ENCODE measurements around the gene DCANP1. TPM values are rescaled to one million over a fixed set of nuclear protein-coding genes. Genes with fewer than 3 reads are reported as not detected.
"Not testable (repeated sequence)": the region's sequence is repeated elsewhere in the genome, so short reads cannot be mapped to it uniquely, and the experiment has no call there.

The DCANP1 gene, protein sequence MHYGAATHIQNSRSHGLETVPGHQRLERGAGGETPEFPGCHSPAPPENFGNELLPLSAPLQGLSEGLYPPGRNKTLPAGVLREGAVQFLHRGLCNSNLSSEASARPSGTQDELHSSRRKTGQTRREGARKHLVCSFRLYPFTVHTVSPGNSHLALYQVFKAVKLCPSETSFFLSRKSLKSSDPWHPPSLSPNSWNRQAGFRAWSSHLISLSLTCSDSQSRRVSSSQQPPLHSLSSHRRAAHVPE
- not detected in 2 replicates for total RNA-seq

GRCh38 chr5:135447298-135447929 lies at the start of gene DCANP1:
Gene DCANP1 (minus strand): TSS chr5:135447348. CDS start chr5:135447108, 240 bp downstream.
- DNase-seq (ENCODE audit: extremely low read depth, low read depth, low spot score): no peak

- not testable (repeated sequence) for DNase-seq (ENCODE audit: extremely low read depth, low read depth, low spot score)
Measured at GRCh38 chr5:135495531-135495930, 48.4 kb upstream of the DCANP1 start.

DNA sequence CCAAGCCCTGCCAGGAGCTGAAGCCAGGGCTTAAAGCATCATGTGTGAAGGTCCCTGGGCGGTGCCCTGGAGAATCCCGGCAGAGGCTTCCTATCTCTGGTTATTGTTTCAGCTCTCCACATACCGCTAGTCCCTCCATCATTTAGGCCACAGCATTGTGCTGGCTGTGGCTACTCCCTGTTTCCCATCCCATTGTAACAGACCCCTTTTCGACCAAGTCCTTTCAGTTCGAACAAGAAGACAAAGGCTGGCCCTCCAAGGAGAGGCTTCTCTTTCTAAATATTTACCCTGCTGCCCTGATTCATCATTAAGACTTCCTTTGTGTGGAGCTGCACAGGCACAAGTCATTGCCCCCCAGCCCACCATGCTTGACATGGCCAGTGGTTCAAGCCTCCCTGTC lies 47.0 kb upstream of the DCANP1 start:
- DNase-seq (ENCODE audit: extremely low read depth, low read depth, low spot score): no peak

- no peak for DNase-seq (ENCODE audit: extremely low read depth, low read depth, low spot score)
Measured at GRCh38 chr5:135493406-135494180, 46.4 kb upstream of the DCANP1 start.

GRCh38 chr5:135492319-135492626 lies 45.1 kb upstream of the DCANP1 start:
- DNase-seq (ENCODE audit: extremely low read depth, low read depth, low spot score): no peak

GRCh38 chr5:135491552-135492318 lies 44.6 kb upstream of the DCANP1 start:
- no peak for DNase-seq (ENCODE audit: extremely low read depth, low read depth, low spot score)

- no peak for DNase-seq (ENCODE audit: extremely low read depth, low read depth, low spot score)
Measured at GRCh38 chr5:135491038-135491551, 43.9 kb upstream of the DCANP1 start.

GRCh38 chr5:135490245-135491037 lies 43.3 kb upstream of the DCANP1 start:
- DNase-seq (ENCODE audit: extremely low read depth, low read depth, low spot score): no peak

GRCh38 chr5:135489466-135490244 lies 42.5 kb upstream of the DCANP1 start:
- DNase-seq (ENCODE audit: extremely low read depth, low read depth, low spot score): no peak

DNA sequence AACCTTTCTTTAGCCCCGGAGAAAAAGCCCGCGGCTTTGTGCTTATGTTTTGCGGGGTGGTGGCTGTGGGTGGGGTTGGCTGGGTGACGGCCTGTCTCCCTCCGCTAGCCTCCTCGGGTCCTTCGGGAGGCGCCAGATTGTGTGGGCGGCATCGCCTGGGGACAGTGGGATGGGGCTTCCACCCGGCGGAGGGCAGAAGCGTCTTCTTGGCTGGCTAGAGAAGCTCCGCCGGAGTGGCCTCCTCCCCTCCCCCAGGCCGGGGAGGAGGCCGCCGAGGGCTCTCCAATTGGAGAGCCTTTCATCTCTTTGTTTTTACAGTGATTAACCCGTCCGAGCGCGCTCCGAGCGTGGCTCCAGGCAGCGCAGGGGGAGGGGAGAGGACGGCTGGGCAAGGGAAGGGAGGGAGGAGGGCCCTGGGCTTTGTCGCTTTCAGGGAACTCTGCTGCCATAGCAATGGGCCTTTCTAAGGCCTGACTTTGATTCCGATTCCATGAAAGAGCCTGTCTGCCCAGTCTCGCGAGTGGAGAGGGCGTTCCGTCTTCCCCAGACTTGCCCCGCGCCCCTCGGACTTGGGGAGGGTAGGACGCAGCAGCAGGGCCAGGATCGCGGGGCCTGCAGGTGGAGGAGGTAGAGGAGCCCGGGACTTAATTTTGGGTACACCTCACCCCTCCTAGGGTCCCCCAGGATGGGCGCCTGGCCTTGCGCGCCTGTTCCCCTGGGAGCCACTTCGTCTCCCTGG lies 41.7 kb upstream of the DCANP1 start:
- DNase-seq (ENCODE audit: extremely low read depth, low read depth, low spot score): no peak

DNA sequence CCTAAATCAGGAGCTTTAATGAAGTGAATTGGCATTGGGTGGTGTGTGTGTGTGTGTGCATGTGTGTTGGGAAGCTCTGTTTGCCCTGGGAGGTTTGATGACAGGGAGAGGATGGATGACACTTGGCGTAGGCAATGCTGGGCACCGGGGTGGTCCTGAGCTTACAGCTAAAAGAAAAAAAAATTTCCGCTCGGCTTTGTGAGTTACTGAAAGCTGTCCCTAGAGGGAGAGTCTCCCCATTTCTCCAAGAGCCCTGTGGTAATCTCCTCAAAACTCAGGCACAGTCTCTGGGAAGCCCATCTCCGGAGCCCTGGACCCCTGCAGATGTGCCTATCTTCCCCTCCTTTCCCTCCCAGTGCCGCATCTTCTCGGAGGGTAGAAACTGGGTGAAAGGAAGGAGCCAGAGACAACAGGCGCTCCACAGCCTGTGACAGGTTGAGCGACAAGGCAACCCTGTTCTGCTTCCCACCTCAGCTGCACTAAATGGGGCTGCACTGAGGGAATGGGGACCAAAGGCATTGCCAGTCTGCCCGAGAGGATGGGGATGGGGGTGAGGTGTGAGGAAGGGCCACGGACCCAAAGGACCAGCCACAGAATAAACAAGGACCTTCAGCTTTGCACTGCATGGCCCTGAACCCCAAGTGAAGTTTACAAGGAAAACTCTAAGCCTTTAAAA lies 40.8 kb upstream of the DCANP1 start:
- DNase-seq (ENCODE audit: extremely low read depth, low read depth, low spot score): no peak

DNA sequence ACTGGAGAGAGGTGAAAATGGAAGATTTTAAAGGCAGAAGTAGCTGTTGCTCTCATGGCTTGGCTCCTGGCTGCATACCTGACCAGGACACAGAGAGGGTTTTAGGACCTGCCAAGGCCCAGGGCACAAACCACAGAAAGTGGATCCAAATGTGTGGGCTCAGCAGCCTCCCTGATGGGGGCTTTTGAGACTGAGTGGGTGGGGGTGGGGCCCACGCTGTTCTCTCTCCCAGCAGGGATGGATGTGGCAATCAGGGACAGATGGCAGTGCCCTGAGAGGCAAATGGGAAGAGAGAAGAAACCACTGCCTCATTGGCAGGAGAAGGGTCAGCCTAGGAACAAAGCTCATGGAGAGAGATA lies 39.9 kb upstream of the DCANP1 start:
- no peak for DNase-seq (ENCODE audit: extremely low read depth, low read depth, low spot score)

DNA sequence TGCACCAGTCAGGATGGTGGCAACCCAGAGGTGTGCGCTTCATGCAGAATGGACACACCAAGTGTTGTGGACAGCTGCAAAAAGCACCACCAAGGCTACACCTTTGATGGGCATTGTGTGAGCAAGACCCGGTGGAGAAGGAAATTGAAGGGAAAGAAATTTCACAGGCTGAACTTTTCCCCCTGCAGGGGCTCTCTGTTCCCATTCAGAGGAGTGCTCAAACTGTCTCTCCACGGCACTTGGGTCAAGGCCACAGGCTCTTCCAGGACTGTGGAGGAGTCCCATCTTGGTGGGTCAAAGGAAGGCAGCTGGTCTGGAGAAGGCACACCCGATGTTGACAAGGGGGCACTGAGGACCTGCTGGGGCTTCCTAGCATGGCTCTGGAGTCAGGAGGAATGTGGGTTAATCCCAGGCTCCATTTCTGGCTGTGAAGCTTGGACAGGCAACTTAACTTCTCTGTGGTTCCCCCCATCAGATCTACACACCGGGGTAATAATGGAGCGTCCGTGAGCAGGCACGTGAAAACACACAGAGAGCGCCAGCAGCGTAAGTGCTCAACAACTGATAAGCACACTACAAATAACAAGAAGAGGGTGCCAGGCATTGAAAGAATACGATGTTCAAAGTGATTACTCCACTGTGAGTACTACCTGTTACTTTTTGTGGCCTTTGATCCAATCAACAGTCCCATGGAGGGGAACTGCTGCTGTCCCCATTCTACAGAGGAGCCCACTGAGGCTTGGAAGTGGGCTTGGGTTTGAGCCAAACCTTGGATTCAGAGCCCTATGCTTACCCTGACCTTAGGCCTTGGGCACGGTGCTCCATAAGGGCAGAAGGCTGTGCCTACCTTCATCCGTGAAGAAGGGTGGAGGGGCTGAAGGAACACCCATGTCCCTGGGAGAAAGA lies 39.2 kb upstream of the DCANP1 start:
- no peak for DNase-seq (ENCODE audit: extremely low read depth, low read depth, low spot score)

GRCh38 chr5:135484674-135485086 lies 37.5 kb upstream of the DCANP1 start:
- DNase-seq (ENCODE audit: extremely low read depth, low read depth, low spot score): no peak

GRCh38 chr5:135483254-135483653 lies 36.1 kb upstream of the DCANP1 start:
- no peak for DNase-seq (ENCODE audit: extremely low read depth, low read depth, low spot score)

DNA sequence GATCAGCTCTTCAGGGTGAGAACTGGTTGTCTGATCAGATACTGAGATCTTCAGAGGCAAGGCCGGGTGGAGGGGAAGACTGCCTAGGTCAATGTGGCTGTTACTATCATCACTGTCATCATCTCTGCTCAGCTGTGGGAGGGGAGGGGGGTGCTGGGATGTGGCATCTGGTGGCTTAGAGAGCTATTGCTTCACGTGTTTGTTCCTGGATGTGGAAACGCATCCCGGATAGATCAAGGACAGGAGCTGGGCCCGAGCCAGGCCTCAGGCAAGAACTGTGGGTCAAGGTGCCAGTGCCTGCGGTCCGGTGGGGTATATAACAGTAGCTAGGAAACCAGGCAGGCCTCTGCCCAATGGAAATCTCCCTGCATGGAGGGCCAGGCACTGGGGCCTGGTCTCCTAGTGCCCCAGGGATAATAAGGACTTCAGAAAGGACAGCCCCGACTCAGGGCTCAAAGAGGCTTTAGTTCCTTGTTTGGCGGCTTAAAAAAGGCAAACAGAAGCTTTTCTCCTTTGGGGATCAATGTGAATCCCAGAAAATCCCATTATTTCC lies 35.3 kb upstream of the DCANP1 start:
- no peak for DNase-seq (ENCODE audit: extremely low read depth, low read depth, low spot score)

DNA sequence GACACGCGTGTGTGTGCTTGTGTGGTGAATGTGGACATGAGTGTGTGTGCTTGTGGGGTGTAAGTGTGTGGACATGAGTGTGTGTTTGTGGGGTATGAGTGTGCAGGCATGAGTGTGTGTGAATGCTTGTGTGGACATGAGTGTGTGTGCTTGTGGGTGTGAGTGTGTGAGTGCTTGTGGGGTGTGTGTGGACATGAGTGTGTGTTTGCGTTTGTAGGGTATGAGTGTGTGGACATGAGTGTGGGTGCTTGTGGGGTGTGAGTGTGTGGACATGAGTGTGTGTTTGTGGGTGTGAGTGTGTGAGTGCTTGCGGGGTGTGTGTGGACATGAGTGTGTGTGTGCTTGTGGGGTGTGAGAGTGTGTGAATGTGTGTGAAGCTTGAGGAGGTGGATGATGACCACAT lies 34.8 kb upstream of the DCANP1 start:
- no peak for DNase-seq (ENCODE audit: extremely low read depth, low read depth, low spot score)
